GM19238 (cell line): ENCODE measurements around the gene TEDC2.
A peak's percentile ranks its signal among the peaks of the same experiment; 100 is the strongest.
"Not testable (repeated sequence)": the region's sequence is repeated elsewhere in the genome, so short reads cannot be mapped to it uniquely, and the experiment has no call there.

Source experiments
- DNase-seq: peaks from one replicate; pipeline ENCODE4 v3.0.0; 2011; ENCODE audit warnings: low spot score; ENCODE audit not compliant: insufficient read length

The TEDC2 gene, protein sequence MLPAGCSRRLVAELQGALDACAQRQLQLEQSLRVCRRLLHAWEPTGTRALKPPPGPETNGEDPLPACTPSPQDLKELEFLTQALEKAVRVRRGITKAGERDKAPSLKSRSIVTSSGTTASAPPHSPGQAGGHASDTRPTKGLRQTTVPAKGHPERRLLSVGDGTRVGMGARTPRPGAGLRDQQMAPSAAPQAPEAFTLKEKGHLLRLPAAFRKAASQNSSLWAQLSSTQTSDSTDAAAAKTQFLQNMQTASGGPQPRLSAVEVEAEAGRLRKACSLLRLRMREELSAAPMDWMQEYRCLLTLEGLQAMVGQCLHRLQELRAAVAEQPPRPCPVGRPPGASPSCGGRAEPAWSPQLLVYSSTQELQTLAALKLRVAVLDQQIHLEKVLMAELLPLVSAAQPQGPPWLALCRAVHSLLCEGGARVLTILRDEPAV

DNA sequence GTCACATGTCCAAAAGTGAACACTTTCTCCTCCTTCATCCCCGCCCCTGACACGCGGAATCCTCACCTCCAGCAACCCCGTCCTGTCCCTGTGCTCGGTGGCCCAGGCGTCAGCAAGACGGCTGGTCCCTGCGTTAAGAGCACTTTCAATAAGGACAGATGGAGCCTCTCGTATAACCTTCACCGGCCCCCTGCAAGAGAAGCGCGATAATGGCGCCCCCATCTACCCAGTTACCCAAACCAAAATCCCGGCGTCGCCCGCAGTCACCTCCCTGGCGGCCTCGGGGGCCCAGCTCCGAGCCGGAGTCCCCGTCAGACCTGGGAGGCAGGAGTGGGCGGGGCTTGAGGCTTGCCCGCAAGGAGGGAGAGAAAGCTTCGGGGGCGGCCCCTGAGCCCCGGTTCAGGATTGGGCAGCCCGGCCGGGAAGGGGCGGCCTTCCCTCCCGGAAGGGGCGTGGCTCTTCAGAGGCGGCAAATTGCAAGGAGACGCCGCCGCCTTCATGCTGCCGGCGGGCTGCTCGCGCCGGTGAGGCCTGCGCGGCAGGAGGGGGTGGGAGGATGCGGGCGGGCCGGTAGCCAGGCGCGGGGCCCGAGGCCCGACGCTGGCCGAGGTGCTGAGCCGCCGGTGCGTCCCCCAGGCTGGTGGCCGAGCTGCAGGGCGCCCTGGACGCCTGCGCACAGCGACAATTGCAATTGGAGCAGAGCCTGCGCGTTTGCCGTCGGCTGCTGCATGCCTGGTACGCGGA lies at the start of gene TEDC2:
TEDC2 (plus strand) TSS at position 463 of the 744 bp plus-strand sequence; CDS start at position 499, 36 bp downstream.
- peak; percentile 100 for DNase-seq

DNA sequence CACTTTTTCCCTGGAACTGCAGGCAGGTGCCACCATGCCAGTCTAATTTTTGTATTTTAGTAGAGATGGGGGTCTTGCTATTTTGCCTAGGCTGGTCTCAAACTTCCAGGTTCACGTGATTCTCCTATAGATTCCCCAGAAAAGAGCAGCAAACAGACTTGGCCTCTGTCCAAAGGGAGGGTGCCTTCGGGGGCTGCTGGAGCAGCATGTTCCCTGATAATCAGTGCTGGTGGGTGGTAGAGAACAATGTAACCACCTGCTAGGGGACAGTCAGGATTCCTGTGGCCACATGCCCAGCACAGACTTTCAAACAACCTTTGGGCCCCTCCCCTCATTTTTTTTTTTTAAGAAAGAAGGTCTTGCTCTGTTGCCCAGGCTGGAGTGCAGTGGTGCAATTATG lies 44.8 kb upstream of the TEDC2 start:
- DNase-seq = no peak

DNA sequence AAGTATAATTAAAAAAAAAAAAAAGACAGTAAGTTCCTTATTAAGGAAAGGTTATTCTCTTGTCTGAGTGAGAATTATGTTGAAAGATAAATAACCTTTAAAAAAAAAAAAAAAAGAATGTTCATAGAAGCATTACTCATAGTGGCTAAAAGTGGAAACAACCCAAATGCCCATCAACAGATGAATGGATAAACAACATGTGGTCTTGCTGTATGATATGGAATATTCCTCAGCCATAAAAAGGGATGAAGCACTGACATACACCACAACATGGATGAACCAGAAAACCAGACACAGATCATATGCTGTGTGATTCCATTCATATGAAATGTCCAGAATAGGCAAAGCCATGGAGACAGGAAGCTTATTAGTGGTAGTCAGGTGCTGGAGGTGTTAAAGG lies 39.9 kb upstream of the TEDC2 start:
- no peak for DNase-seq

DNA sequence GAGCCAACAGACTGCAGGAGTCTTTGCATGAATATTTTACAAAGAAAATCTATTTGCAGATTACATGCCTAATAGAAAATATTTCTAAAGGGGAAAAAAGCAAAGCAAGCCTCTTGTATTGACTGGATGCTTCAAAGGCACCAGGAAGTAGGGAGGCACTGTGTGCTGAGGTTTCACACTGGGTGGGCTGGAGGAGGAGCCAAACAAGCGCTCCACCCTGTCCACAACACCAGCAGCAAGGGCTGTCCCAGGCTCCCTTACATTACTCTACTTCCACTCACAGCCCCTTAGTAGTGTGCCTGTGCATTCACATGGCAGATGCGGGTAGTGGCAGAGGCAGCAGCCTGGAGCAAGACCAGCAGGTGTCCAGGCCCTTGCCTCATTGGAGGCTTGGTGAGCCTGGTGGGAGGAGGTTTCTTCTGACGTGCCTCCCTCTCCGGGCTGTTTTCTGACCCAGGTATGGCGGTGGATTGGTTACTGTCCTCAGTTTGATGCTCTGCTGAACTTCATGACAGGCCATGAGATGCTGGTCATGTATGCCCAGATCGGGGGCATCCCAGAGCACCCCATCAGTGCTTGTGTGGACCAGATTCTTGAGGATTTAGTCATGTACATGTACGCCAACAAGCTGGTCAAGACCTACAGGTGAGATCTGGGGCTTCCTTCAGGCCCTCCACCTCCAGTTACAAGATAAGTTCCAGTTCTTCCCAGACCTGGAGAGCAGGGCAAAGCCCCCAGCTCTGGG lies 37.6 kb upstream of the TEDC2 start:
- DNase-seq = no peak

DNA sequence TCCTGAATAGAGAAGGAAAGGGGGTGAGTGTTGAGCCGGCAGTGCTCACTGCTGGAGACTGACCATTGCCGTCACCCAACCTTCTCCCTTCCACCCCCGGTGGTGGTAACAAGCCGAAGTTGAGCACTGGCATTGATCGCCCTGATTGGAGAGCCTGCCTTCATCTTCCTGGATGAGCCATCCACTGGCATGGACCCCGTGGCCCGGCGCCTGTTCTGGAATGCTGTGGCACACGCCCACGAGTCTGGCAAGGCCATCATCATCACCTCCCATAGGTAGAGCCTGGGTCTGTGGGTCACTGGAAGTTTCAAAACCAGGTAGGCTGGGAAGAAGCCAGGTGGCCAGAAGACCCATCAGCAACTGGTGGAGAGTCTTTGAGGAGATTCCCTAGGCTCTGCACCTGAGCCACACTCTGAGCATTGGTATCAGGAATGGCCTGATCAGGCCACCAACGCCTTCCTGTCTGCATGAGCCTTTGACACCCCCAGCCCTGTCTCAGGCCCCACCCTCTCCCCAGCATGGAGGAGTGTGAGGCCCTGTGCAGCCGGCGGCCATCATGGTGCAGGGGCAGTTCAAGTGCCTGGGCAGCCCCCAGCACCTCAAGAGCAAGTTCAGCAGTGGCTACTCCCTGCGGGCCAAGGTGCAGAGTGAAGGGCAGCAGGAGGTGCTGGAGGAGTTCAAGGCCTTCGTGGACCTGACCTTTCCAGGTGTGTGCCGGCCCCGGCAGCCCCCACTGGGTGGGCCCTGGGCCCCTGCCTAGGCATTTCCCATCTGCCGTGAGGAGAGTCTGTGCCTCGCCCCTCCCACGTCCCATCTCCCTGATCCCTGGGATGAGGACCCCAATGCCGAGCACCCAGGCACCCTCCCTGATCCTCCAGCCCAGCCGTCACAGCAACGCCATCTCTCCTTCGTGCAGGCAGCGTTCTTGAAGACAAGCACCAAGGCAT lies 35.6 kb upstream of the TEDC2 start:
- DNase-seq = no peak

DNA sequence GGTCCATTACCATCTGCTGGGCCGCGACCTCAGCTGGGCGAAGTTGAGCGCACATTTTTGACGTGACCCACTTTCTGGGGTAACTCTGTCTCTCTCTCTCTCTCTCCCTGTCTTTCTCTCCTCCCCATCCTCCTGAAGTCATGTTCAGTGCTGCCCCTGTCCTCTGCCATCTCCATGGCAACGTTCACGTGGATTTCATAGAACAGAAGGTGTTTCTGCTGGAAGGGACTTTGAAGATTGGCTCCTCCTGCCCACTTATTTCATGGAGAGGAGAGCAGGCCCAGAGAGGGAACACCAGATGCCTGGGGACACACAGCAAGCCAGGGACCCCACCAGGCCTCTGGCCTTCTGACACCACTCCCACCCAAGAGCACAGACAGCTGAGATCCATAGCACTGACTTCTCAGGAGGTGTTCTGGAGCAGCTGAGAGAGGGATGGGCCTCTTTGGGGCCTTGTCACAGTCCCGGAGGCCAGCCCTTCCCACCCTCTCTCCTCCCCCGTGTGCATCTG lies 34.8 kb upstream of the TEDC2 start:
- DNase-seq = no peak

DNA sequence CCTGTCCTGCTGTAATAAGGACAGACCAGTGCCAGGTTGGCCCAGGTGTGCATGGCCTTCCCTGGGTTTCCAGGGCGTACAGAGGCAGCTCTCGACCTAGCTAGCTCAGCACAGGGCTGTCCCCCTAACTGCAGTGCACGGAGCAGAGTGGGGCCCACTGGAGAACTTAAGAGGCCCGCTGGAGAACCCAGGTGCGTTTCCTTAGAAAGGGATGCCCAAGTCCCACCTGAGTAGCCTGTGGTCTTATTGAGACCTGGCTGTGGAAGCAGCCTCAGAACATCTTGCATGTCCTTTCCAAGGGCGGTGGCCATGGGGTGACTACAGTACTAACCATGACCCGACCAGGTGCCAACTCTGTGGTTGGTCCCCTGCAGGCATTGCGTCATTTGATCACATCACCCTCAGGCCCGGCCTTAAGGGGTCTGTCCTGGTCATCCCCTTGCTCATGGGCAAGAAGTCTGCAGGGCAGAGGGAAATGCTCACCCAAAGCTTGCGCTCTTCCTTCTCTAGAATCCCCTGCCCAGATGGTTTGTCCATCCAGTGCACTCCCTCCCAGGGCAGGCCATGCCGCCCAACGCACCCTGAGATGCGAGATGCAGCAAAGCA lies 34.0 kb upstream of the TEDC2 start:
- DNase-seq = no peak

DNA sequence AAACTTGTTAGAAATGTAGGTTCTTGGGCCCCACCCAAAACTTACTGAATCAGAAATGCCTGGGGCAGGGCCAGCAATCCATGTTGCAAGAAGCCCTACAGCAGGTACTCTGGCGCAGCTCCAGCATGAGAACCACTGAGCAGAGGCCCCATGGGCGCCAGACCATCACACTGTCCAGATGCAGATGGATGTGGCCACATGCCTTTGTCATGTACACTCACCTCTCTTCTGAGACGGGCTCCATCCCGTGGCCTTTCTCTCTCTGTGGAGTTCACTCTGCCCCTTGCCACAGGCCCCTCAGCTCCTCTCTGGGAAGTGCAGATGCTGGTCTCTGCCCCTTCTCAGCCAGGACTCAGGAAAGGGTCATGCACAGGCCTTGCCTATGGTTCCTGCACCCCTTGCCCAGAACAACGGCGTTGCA lies 33.0 kb upstream of the TEDC2 start:
- no peak for DNase-seq

DNA sequence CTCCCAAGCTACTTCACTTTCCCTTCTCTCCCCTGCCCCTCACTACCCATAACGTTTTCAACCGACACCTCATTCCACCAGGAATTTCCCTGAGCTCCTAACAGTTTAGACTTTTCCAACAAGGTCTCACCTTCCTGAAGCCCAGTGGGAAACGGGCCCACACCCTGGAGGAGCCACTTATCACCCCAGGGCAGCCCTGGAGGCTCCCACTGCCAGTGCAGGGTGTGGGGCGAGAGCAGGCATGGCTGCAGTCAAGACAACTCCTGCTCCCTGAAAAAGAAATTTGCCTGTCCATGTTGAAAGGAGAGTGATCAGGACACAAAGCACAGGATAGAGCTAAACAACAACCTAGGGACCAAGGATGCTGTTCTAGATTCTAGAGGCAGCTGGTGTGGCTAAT lies 32.4 kb upstream of the TEDC2 start:
- DNase-seq = no peak

DNA sequence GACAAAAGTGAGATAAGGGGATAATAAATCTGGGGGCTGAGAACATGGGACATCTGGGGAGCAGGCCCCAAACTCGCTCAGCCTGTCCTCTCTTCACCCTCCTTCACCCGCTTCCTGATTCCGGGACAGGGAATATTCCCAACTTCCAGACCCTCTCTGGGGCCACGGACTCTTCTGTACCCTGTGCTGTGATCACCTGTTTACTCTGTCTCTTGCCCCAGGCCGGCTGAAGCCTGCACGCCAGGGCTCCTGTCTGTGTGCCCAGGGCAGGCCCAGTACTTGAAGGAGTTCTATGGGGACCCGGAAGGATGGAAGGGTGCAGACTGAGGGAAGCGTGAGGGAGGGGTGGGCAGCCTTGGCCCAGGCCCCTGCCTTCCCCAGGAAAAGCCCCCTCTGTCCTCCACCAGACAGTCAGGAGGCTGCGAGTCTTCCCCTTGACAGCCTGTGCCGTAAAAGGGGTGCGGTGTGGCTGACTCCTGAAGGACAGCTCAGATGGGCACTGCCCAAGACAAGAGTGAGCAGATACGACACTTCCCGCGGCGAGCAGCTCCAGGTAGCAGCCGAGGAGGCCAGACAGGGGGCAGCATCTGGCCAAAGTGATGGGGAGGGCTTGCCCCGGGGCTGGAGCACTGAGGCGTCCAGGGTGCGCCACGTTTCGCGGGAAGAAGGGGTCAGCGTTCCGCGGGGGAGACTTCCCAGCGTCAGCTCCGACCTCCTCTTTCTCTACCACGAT lies 31.7 kb upstream of the TEDC2 start:
- peak; percentile 42 for DNase-seq

DNA sequence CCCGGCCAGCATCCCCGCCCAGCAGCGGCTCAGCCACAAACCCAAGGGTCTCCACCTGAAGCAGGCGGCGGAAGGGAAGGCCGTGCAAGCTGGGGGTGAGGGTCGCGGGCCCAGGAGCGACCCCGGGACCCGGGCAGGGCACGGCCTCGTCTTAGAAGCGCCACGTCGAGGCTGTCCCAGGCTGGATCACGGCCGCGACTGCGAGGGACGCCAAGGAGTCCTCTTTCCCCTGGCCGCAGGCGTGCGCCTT lies 31.2 kb upstream of the TEDC2 start:
- no peak for DNase-seq

DNA sequence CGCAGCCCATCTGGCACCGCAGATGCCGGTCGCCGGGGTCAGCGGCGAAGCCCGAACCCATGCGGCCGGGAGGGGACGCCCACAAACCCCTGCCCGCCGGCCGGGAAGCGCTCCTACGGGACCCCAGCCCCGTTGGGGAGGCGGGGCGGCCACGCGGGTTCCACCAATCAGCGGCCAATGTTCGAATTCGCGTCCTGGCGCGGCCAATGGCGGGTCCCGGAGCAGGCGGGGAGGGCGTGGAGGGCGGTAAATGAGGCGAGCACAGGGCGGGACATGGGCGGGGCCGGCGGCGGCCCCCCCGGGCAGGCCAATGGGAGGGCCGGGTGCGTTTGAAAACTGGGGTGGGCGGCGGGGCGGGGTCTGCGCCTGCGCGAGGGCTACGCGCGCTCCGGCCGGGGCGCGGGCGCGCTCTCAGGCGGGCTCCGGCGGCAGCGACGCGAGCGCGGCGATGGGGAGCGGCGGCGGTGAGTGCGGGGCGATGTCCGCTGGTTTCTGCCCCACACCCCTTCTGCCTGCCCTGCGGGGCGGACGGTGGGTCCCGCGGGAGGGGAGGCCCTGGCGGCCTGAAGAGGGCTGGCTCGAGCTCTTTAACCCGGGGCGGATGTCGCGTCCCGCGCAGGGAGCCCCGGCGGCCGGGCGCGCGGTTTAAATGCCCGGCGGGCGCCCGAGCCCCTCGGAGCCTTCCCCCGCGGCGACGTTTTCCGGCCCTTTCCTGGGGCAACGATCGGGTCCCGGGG lies 30.7 kb upstream of the TEDC2 start, which contains the start of gene CCNF:
CCNF (plus strand) TSS at position 414 of the 737 bp plus-strand sequence; CDS start at position 449, 35 bp downstream.
- peak; percentile 99 for DNase-seq

DNA sequence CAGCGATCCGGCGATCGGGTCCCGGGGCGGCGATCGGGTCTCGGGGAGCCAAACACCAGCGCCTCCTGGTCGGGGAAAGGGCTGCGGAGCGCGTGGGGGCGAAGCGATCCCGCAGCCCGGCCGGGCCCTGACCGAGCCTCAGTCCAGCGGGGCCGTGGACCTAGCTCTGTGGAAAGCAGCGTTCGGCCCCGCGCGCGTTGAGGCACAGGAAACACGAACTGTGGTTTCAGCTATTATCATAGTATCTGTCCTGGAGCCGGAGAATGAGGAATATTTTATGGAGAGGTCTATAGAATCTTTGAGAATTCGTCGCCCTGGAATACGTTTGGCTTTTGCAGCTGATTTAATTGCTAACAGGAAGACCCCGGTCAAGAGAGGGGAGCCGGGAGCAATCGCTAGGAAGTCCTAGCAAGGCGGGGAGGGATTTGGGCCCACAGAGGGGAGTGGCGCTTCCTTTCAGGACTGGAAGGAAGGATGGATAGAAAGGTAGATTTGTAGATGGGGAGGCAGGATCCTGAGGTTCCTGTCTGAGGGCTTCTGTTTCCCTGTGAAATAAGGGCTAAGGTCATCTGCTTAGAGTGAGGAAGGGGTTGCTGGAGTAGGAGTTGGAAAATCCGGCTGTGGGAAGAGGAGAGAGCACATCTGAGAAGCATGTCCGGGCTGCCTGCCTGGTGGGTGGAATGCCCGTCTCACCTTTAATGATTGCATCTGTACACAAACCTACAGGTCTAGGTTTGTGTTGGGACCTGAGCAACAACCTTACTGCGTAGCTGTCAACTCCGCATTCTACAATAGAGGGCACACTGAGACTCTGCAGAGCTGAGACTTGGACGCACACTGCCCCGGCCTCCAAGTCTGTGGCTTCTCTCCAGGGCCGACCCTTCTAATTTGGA lies 29.9 kb upstream of the TEDC2 start:
- DNase-seq = no peak

DNA sequence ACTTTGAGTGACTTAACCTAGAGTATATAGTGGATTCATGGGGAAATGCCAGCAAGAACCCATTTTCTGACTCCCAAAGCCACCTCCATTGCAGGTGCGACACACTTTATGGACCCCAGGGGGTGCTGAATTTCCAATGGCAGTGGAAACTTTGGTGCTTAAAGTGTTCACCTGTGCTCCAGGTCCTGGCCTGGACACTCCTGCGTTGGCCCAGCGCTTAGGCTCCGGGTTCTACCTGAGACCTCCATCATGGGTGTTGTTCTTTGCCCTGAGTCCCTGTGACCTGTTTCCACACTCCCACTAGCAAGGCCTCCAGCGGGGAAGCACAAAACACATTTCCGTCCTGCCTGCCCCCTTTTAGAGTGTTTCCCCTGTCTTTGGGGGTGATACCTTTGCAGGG lies 27.6 kb upstream of the TEDC2 start:
- DNase-seq = no peak

DNA sequence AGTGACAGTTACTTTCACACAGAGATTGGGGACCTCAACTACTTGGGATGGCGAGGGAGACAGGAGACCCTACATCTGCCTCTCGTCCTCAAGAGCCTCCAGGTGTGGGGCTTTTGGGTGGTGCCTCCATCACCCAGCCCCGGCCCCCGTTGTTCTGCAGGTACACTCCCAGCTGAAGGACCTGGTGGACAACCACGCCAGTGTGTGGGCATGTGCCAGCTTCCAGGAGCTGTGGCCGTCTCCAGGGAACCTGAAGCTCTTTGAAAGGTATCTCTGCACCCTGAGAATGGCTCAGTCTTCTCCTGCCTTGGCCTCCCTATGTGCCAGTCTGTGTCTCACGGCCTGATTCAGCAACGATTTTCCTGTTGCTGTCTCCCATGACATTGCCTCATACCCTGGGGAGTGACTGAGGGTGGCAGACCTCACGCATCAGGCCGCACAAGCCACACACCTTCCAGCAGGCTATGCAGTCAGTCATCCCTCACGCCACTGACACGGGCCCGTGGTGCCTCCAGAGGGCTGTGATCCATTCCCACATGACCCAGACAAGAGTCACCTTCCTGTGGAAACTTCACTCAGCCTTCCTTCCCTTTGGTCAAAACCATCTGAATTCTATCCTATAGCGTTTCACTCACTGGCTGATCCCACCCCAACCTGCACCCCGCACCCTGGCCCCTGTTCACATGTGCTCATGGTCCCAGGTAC lies 27.0 kb upstream of the TEDC2 start:
- DNase-seq = no peak

DNA sequence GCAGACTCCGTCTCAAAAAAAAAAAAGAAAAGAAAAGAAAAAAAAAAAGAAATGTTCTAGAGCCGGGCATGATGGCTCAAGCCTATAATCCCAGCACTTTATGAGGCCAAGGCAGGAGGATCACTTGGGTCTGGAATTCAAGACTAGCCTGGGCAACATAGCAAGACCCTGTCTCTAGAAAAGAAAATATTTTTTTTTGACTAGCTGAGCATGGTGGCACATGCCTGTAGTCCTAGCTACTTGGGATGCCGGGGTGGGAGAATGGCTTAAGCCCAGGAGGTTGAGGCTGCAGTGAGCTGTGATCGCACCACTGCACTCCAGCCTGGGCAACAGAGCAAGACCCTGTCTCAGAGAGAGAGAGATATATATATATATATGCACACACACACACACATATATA lies 24.7 kb upstream of the TEDC2 start:
- not testable (repeated sequence) for DNase-seq

DNA sequence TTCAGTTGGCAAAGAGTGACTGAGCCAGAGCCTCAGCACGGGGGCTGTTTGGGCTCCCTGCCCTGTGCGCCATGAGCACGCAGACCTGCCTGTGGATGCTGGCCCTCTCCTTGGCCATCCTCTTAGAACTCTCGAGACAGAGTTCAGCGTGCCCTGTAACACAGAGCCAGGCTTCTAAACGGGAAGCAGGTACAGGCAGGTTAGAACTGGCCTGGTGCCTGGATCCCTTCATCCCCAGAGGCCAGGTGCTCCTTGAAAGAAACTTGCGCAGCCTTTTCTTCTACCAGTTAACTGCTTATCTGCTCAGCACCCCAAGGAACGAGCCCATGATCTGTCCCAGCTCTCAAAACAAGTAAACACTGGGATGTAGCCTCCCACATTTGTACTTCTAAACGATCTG lies 23.8 kb upstream of the TEDC2 start:
- no peak for DNase-seq
